DOHH2 (cell line): ENCODE data around the gene TP63.

ENCODE experiments used
- H3F3A ChIP-seq: fragments of 200-600 bp; sonication (generic), shearing (Covaris generic); 2 replicates; pipeline ENCODE4 v1.6.0; 2016; ENCODE audit warnings: antibody characterized with exemption, mild to moderate bottlenecking; ENCODE audit not compliant: control insufficient read depth, insufficient read depth
- H3K27ac ChIP-seq: fragments of 200-600 bp; sonication (generic); 2 replicates; pipeline ENCODE4 v1.5.1; 2014; ENCODE audit warnings: low read depth, mild to moderate bottlenecking, low read length, moderate library complexity
- H3K27me3 ChIP-seq: fragments of 200-600 bp; sonication (generic); 2 replicates; pipeline ENCODE4 v1.6.1; 2014; ENCODE audit warnings: mild to moderate bottlenecking, low read length, mixed read lengths; ENCODE audit not compliant: control insufficient read depth
- H3K36me3 ChIP-seq: fragments of 200-600 bp; sonication (generic); 2 replicates; pipeline ENCODE4 v1.6.1; 2014; ENCODE audit warnings: mild to moderate bottlenecking, low read length, moderate library complexity, mixed read lengths; ENCODE audit not compliant: control insufficient read depth
- H3K4me1 ChIP-seq: fragments of 200-600 bp; sonication (generic); 2 replicates; pipeline ENCODE4 v1.6.1; 2014; ENCODE audit warnings: mild to moderate bottlenecking, low read length, mixed read lengths; ENCODE audit not compliant: control insufficient read depth
- H3K4me2 ChIP-seq: fragments of 200-600 bp; sonication (generic); 2 replicates; pipeline ENCODE4 v1.6.0; 2014; ENCODE audit warnings: mild to moderate bottlenecking, low read length, moderate library complexity
- H3K4me3 ChIP-seq: fragments of 200-600 bp; sonication (generic); 2 replicates; pipeline ENCODE4 v1.5.1; 2014; ENCODE audit warnings: mild to moderate bottlenecking, low read length, mixed read lengths
- H3K79me2 ChIP-seq: fragments of 200-600 bp; sonication (generic); 2 replicates; pipeline ENCODE4 v1.6.1; 2014; ENCODE audit warnings: mild to moderate bottlenecking, low read length, mixed read lengths; ENCODE audit not compliant: control insufficient read depth
- H3K9me2 ChIP-seq: fragments of 200-600 bp; sonication (generic); replicated peaks from 2 replicates; pipeline ENCODE4 v1.6.1; 2014; ENCODE audit warnings: mild to moderate bottlenecking, low read length, mixed read lengths; ENCODE audit not compliant: control insufficient read depth
- H3K9me3 ChIP-seq: fragments of 200-600 bp; sonication (generic); 2 replicates; pipeline ENCODE4 v1.6.1; 2014; ENCODE audit warnings: antibody characterized with exemption, low read length, mixed read lengths; ENCODE audit not compliant: control insufficient read depth, insufficient read depth
- H4K20me1 ChIP-seq: fragments of 200-600 bp; sonication (generic); 2 replicates; pipeline ENCODE4 v1.6.0; 2014; ENCODE audit warnings: low read depth, mild to moderate bottlenecking, antibody characterized with exemption, low read length, moderate library complexity; ENCODE audit not compliant: control insufficient read depth, insufficient read depth
- EZH2phosphoT487 ChIP-seq: fragments of 200-600 bp; sonication (generic); IDR thresholded peaks from 2 replicates; pipeline ENCODE4 v1.6.1; 2017; ENCODE audit warnings: borderline replicate concordance, mild to moderate bottlenecking, antibody characterized with exemption, low read length, moderate library complexity, mixed read lengths
- TF ChIP-seq, protein P1 (sequence below): fragments of 200-600 bp; sonication (generic); IDR thresholded peaks from one replicate; pipeline ENCODE4 v1.5.1; 2014; ENCODE audit warnings: antibody characterized with exemption, mild to moderate bottlenecking, low read depth, low read length; ENCODE audit not compliant: poor library complexity, severe bottlenecking

Gene TP63

GRCh38 chr3:189805375-189806067, 174.3 kb downstream of the TP63 start:
- Histone ChIP-seq H3K4me1 (no peaks in the 10 kb centered on the region), H3K4me3 (no peak overlapping the region), H3K27me3 (no peaks in the 10 kb centered on the region), H3K79me2 (no peaks in the 10 kb centered on the region), H3K4me2 (no peak overlapping the region), H3K36me3 (no peaks in the 10 kb centered on the region), H3F3A (no peaks in the 10 kb centered on the region), H4K20me1 (no peaks in the 10 kb centered on the region), H3K9me3 (no peaks in the 10 kb centered on the region), H3K9me2 (no peaks in the 10 kb centered on the region), H3K27ac (no peak overlapping the region)
- TF ChIP-seq EZH2phosphoT487: no peak
- TF ChIP-seq, protein P1, sequence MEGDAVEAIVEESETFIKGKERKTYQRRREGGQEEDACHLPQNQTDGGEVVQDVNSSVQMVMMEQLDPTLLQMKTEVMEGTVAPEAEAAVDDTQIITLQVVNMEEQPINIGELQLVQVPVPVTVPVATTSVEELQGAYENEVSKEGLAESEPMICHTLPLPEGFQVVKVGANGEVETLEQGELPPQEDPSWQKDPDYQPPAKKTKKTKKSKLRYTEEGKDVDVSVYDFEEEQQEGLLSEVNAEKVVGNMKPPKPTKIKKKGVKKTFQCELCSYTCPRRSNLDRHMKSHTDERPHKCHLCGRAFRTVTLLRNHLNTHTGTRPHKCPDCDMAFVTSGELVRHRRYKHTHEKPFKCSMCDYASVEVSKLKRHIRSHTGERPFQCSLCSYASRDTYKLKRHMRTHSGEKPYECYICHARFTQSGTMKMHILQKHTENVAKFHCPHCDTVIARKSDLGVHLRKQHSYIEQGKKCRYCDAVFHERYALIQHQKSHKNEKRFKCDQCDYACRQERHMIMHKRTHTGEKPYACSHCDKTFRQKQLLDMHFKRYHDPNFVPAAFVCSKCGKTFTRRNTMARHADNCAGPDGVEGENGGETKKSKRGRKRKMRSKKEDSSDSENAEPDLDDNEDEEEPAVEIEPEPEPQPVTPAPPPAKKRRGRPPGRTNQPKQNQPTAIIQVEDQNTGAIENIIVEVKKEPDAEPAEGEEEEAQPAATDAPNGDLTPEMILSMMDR: no peak

DNA sequence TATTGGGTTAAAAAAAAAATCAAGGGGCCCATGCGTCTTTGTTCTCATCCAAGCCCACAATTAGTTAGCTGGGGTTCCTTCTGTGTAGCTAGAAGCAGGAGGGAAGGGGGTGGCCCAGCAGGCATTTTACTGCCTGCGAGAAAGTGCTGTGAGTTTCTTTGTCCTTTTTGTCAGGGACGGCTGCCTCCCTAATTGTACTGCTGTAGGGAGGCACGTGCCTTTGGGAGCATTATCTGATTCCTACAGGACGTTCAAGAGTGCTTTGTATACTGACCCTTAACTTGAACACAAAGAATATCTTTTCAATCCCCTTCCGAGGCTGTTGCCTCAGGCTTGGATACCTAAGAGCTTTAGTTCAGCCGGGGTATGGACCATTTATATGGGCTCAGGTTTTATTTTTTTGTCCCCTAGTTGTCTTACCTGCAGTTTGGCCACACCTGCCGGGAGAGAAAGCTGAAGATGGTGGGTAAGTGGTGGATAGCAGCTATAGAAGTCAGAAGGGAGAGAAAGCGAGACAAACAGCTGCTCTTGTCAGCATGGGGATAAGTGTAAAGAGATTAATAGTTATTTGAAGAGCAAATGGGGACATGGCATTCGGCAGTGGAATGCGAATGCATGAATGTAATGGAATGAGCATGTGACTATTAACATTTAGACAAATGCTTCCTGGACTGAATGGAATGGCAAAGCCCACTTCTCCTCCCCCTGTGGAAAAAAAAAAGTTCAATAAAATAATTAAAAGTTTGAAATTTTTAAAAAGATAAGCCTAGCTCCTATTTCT, 175.2 kb downstream of the TP63 start:
- Histone ChIP-seq H4K20me1 (no peaks in the 10 kb centered on the region), H3K27ac (no peak overlapping the region), H3K9me3 (no peaks in the 10 kb centered on the region), H3K4me1 (no peaks in the 10 kb centered on the region), H3F3A (no peaks in the 10 kb centered on the region), H3K4me3 (no peak overlapping the region), H3K9me2 (no peaks in the 10 kb centered on the region), H3K4me2 (no peak overlapping the region), H3K27me3 (no peaks in the 10 kb centered on the region), H3K79me2 (no peaks in the 10 kb centered on the region), H3K36me3 (no peaks in the 10 kb centered on the region)
- TF ChIP-seq EZH2phosphoT487: no peak
- TF ChIP-seq, protein P1: no peak

DNA sequence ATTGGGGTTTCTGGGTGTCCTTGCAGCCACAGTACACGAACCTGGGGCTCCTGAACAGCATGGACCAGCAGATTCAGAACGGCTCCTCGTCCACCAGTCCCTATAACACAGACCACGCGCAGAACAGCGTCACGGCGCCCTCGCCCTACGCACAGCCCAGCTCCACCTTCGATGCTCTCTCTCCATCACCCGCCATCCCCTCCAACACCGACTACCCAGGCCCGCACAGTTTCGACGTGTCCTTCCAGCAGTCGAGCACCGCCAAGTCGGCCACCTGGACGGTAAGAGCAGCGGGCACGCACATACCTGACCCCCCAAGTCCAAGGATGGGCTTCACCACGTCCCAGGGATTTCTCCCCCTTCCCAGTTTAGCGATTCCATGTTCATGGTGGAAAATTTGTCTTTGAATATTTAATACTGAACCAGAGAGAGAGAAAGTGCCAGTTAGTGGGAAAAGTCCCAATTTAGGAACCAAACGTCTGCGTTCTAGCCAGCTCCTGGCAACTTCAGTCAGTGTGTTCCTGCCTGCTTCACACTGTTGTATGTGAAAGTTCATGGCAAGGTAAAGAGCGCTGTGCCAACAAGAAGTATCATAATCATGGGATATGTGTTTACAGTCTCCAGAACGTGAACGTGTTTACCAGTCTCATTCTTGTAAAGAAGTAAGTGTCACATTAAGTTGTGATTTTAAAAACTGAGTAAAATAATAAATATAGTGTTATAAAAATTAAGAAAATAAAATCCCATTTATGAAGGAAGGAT, 177.2 kb downstream of the TP63 start:
- no peaks in the 10 kb centered on the region for H3K79me2 ChIP-seq
- no peak overlapping the region for H3K27ac ChIP-seq
- no peaks in the 10 kb centered on the region for H3K9me2 ChIP-seq
- no peaks in the 10 kb centered on the region for H4K20me1 ChIP-seq
- no peak overlapping the region for H3K4me3 ChIP-seq
- H3K36me3 ChIP-seq: no peaks in the 10 kb centered on the region
- TF ChIP-seq, protein P1: no peak
- no peak for TF ChIP-seq EZH2phosphoT487
- H3K4me2 ChIP-seq: no peak overlapping the region
- H3K9me3 ChIP-seq: no peaks in the 10 kb centered on the region
- H3F3A ChIP-seq: no peaks in the 10 kb centered on the region
- H3K4me1 ChIP-seq: no peaks in the 10 kb centered on the region
- H3K27me3 ChIP-seq: no peaks in the 10 kb centered on the region
